NCI-H2227 (cell line): ENCODE results near the gene STIP1.

Experiments
- DNase-seq: peaks from one replicate; lab custom pipeline; 2025; ENCODE audit not compliant: unreplicated experiment; lab: John Stamatoyannopoulos, UW

Gene STIP1

DNA sequence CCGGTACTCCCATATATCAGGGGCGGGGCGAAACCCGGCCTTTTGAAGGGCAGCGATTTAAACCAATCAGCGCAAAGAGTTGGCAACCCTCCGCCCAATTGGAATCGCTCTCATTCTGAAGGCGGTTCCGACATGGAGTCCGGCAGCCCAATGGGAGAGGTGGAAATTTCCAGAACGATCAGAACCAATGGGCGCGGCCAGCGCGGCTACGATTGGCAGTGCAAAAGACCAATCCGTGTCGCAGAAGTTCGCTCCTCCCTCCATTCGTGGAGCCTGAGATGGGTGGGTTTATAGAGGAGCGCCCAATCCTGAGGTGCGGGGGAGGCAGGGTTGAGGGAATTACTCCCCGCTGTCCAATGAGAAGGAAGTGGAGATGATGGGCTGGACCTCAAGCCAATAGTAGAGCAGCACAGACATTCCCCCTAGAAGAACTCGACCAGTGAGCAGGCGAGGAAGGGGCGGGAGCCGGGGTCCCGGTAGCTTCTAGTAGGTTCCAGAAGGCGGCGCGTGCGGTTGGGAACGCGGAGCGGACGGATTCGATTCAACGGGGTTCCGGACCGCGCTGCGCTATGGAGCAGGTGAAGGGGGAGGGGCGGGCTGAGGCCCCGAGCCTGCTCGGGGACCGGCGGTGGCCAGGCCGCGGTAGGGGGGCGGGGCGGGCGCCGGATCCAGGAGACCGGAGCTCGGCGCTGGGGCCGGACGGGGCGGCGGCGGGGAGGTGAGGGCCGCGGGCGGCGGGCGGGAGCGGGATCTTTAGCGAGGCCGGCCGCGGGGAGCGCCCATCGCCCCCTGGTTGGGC lies at the start of gene STIP1:
TSS of gene STIP1 (plus strand) at position 479 of the 799 bp plus-strand sequence. CDS start at position 570, 91 bp downstream.
- DNase-seq: peak; percentile 100

- DNase-seq: no peak
Measured at GRCh38 chr11:64136765-64137441, 49.1 kb upstream of the STIP1 start.

- DNase-seq: peak; percentile 72
Measured at GRCh38 chr11:64138398-64138797, 47.6 kb upstream of the STIP1 start.

DNA sequence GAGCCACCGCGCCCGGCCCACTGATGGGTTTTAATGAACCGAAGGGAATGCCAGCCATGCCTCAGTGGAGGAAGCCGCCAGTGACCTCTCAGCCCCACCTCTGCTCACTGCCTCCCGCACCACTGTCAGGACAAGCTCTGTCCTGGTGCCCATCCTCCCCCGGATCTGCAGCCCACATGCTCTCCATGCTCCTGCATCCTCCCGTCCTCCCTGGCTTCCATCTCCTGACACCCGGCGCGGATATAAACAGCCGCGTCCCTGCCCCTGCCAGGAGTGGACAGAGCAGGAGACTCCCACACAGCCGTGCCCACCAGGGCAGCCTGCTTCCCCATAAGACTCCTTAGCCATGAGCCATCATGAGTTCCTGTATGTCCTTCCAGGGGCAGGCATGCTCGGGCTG lies 46.9 kb upstream of the STIP1 start:
- DNase-seq: no peak

DNA sequence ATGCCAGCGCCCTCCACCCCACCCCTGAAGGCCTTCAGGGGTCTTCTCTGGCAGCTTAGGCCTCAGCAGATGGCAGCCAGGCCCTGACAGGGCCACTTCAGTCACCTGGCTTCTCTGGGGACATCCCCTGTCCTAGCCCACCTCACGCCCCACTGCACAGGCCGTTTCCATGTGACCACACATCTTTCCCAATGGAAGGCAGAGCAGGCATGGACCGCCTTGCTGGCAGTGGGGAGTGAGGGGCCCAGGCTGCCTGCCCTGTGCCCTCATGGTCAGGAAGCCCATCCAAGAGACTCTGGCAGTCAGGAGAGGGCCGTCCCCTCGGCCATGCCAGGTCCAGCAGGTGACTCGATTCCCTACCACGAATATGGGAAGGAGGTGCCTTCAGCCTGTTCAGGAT lies 45.9 kb upstream of the STIP1 start:
- DNase-seq: no peak

DNA sequence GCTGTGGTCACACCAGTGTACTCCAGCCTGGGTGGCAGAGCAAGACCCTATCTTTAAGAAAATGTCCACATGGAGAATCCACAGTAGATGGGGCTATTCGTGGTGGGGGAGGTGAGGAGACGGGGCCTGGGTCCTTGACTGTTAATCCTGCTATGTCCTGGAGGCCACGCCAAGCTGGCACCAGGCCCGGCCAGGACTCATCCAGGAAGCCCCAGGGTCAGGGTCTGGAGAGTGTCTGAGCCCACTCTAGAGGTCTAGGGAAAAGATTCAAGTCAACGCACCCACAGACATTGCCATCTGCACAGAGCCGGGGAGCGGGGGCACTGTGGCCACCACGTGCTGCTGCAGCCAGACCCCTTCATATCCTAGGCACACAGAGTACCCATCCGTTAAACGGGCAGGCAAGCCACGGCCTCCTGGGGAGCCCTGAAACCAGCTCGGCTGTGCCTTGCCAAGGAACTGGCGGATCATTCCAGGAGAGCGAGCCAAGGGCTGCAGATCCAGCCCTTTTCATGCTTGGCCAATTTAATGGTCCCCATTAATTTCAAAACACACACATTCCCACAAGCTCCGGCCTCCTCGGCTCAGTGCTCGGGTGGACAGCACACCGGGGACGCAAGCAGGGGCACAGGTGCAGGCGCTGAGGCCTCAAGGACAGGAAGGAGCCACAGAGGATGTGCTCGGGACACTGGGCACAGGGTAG lies 44.7 kb upstream of the STIP1 start:
- DNase-seq: no peak

DNA sequence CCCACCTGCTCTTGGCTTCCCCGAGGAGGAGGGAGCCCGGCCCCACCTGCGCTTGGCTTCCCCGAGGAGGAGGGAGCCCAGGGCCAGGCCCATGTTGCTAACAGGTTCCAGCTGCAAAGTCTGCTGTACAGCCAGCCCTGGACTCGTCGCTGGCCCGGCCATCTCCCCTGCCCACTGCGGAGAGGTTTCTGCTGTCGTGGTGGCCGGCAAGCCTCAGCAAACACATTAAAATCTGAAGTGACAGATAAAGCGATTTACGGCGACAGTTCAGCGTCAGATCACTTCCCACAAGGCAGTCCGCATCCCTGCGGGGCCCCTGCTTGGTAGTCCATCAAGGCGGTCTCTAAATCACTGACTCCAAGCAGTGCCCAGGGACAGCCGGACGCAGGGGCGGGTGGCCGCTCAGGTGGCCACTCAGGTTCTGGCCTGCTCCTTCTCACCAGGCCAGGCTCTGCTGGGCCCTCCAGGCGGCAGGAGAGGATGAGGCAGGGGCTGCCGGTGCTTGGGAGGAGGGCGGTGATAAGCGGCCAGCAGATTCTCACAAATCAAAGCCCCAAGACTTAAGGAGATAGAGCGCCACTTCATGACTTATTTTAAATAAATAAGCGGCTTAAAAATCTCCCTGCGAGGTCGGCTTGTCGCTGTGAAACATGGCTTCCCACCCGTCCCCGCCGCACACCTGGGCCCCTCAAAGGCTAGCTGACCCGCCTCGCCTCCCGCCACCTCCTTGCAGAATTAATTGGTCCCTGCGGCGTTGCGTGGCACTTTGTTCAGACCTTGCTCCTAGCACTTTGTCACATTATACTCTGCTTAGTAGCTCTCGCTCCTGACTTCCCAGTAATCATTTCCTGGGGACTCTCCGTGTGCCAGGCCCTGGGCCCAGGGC lies 41.1 kb upstream of the STIP1 start:
- DNase-seq: peak; percentile 64

GRCh38 chr11:64146036-64146955 lies 39.7 kb upstream of the STIP1 start:
- peak; percentile 43 for DNase-seq

- DNase-seq: peak; percentile 88
Measured at GRCh38 chr11:64148226-64148916, 37.6 kb upstream of the STIP1 start.

GRCh38 chr11:64148917-64149617 lies 36.9 kb upstream of the STIP1 start:
- no peak for DNase-seq

DNA sequence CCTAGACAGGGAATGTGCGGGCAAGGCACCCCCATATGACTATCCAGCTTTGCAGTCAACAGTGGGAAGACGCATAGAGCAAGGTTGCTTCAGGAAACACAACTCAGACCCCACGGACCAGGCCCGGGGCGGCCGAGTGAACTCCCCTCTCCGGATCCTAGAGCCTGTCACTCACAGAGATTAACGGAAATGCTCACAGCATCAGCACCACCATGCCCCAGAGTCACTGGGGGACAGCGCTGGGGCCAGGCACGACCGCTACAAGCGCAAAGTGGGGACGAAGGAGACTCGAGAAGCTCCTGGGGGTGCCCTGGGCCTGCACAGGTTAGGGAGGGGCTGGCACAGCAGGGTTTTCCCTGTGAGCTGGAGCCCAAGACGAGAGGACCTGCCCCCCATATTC lies 35.9 kb upstream of the STIP1 start:
- DNase-seq: no peak

DNA sequence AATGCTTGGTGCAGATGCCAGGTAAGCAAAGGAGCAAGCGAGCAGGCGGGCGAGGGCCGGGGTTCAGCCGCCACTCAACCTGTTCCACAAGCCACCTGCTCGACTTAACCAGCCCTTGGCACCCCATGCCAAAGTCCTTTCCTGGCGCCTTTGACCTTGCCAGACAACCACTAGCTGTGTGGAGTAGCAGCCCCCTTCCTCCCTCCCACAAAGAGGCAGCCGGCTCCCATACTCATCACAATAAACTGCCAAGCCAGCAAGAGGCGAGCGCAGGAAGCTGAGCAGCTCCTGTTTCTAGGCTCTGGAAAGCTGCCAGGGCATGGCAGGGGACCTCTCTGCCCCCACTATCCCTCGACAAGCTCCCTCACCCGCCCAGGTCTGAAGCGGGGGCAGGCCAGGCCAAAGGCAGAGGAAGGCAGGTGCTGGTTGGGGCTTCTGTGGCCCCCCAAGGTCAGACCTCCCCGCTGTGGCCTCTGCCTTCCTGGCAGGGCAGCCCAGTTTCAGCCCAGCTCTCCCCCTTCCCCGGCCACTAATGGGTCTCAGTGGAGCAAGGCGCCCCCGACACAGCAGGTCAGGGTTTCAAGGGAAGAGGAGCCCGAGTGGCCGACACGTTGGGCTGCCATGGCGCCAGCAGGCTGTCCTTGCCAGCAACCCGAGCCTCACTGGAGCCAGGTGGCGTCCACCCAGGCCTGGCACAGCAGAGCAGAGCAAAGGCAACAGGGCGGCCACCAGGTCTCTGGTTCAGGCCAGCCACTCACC lies 35.3 kb upstream of the STIP1 start:
- DNase-seq: peak; percentile 43

DNA sequence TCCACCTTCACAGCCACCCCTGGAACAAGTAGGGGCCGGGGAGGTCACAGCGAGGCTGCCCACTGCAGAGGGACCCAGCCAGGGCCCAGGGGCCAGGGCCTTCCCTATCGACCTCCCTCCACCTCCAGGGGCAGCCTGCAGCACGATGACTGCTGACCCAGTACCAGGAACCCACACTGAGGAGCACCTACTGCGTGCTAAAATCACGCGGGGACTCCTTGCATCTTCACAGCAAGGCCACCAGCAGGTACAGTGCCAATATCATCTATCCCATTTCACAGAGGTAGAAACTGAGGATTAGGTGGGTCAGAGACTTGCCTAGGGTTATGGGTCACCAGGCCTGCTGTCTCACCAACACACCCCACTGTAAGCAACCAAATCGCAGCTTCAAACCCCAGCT lies 34.6 kb upstream of the STIP1 start:
- no peak for DNase-seq

- peak; percentile 79 for DNase-seq
Measured at GRCh38 chr11:64152841-64153691, 32.9 kb upstream of the STIP1 start.

DNA sequence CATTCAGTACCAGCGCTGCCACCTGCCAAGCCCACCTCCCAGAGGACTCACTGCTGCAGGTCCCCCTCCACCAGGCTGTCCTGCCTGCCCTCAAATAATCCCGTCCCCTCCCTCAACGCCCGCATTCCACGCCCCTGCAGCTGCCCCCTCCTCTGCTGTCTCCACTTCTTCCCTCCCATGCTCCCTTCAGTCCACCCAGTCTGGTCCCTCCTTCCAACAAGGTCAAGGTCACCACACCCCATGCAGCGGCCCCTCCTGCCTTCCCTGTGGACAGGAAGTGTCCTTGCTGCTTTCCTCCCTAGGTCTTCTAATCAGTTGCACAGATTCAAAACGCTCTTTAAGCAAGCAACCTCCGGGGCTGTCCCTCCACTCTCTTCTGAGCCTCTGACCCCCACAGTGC lies 32.2 kb upstream of the STIP1 start:
- no peak for DNase-seq

DNA sequence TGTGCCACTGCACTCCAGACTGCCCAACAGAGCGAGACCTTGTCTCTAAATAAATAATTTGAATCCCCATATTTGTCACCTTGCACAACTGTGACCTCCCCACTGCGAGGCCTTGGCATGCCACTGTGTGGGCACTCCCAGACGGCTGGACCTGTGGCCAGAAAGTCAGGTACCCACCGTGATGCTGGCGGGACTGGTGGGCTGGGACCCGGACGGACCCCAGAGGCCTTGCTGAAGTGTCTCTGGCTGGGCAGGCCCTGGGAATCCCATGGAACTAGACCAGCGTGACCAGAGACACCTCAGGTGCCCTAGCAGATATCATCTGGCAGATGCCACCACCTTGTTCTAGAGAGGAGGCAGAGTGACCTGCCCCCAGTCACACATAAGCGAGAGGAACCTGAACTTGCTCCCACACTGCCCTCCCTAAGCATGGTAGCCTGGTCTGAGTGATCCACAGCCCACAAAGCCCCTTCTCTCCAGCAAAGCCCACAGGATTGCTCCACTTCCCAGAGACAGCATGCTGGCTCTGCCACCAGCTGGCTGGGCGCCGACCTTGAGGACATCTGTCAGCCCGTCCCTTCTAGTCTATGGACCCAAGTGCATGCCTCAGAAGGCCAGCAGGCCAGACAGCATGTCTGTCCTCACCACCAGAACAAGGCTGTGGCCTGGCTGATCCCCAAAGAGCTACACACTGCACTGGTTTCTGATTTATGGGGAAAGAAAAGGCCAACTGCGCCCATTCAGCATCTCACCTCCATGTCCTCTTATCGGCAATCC lies 29.5 kb upstream of the STIP1 start:
- DNase-seq: no peak
